AG09319 (cell line): ENCODE data around the gene ZBTB12.
"Not testable (repeated sequence)": the region's sequence is repeated elsewhere in the genome, so short reads cannot be mapped to it uniquely, and the experiment has no call there.

Experiments
- DNase-seq: peaks from one replicate; pipeline ENCODE4 v3.0.0-alpha.2; 2010; ENCODE audit warnings: low read depth; ENCODE audit errors: extremely low read depth
- TF ChIP-seq, protein P1 (sequence below): IDR thresholded peaks from 2 replicates; pipeline ENCODE4 v1.5.1; 2011; ENCODE audit warnings: low read depth, mild to moderate bottlenecking, inconsistent platforms, low read length, moderate library complexity

The ZBTB12 gene

DNA sequence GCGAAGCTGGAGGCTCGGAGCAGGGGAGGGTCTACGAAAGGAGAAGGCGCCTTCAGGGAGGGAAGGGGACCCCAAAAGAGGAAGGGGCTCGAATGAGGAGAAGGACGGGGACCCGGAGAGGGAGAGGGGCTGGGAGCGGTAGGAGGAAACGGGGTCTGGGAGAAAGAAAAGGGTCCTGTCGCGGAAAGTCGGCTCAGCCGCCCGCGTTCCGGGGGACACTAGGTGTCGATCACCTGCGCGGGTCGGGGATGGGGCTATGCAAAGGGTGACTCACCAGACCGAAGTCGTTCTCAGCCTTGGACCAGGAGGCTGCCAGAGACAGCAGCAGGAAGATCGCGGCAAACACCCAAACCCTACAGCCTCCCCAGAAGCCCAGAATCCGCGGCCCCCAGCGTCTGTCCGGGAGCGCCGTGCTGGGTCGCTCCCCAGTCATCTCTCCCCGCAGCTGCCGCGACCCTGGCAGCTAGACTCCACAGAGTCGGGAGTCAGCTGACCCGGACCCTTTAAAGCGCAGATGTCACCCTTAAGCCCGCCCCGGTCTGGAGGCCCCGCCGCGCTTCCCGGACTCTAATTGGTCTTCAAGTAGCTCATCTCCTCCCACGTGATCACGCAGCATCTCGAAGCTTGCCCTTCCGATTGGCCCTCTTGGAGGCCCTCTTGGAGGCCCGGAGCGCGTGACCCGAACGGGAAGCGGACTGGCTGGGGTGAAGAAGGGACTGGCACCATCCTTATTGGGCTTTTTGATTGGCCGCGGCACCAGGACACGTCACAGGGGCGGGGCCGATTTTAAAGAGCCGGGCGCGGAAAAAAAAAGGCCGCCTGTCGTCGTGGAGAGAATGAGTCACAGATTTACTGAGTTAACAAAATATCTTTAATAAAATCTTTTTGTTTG lies 39.3 kb downstream of the ZBTB12 start, which contains the start of gene NEU1:
Gene NEU1, minus strand, starts transcription at position 478 of the 892 bp plus-strand sequence. Its CDS starts 45 bp downstream, at position 433.
- TF ChIP-seq, protein P1, sequence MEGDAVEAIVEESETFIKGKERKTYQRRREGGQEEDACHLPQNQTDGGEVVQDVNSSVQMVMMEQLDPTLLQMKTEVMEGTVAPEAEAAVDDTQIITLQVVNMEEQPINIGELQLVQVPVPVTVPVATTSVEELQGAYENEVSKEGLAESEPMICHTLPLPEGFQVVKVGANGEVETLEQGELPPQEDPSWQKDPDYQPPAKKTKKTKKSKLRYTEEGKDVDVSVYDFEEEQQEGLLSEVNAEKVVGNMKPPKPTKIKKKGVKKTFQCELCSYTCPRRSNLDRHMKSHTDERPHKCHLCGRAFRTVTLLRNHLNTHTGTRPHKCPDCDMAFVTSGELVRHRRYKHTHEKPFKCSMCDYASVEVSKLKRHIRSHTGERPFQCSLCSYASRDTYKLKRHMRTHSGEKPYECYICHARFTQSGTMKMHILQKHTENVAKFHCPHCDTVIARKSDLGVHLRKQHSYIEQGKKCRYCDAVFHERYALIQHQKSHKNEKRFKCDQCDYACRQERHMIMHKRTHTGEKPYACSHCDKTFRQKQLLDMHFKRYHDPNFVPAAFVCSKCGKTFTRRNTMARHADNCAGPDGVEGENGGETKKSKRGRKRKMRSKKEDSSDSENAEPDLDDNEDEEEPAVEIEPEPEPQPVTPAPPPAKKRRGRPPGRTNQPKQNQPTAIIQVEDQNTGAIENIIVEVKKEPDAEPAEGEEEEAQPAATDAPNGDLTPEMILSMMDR, result no peak
- DNase-seq, result peak; percentile 100

DNA sequence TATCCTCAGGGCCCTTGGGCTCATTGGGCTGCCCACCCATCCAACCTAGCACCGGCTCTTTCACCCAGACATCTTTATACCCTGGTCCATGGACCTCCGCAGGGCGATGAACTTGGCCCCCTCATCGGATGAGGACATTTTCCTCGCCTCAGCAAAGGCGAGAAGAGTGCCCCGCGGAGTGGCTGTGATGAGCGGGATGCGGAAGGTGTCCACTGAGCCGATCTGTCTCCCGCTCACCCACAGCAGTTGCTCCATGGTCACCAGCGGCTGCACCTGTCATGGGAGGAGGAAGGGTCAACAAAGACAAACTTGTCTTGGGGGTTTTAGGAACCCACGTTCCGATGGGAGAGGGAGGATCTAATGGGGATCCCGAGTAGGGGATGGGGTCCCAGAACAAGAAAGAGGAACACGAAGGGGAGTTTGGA lies 40.0 kb downstream of the ZBTB12 start:
- DNase-seq, result no peak

DNA sequence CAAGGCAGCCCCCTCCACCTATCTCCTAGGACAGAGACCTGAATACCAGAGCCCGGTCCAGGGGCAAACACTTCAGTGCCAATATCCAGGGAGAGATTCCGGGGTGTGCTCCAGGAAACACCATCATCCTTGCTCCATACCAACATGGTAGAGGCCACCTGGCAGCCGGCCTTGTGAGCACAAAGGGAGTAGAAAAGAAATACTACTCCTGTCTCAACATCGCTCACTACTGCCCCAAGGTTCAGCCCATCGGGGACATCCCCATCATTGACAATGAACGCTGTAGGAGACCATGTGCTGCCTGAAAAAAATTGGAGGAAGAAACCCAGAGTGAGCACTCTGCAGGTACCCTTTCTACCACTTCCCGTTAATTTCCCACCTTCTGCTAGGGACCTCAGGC lies 40.7 kb downstream of the ZBTB12 start:
- TF ChIP-seq, protein P1, result no peak
- DNase-seq, result no peak

More for the DNA sequence above, 40.0 kb downstream of the ZBTB12 start:
- TF ChIP-seq, protein P1, result no peak

DNA sequence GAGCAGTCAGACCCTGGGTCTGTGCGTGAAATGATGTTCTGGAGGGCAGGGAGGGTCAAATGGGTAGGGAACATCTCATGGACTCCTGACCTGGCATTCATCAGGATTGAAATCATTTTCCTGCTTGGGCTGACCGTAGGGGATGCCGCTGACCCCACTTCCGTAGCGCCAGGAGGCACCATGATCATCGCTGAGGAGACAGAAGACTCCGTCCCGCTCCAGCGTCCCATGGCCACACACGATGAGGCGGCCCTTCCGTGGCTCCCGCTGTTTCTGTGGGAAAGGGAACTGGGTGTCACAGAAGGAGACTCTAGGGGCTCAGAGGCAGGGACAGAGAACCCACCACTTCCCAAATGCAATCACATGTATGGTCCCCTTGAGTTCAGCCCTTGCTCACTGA lies 41.5 kb downstream of the ZBTB12 start:
- TF ChIP-seq, protein P1, result no peak
- DNase-seq, result no peak

DNA sequence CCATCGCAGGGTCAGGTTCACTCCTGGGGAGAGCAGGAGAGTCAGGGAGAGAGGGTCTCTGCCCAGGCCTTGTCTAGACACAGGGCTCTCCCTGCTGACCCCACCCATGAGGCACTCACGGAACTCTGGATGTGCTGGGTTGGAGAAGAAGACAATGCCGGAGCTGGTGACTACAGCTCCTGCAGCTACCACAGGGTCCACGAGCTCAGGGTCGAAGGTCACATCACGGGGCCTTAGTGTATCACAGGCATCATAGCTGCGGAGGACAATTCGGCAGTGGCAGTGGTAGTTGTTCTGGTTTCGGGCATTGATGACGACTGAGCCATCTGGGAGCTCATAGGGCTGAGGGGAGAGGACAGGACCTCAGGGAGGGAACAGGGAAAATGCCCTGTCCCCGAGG lies 42.0 kb downstream of the ZBTB12 start:
- TF ChIP-seq, protein P1, result no peak
- DNase-seq, result no peak

DNA sequence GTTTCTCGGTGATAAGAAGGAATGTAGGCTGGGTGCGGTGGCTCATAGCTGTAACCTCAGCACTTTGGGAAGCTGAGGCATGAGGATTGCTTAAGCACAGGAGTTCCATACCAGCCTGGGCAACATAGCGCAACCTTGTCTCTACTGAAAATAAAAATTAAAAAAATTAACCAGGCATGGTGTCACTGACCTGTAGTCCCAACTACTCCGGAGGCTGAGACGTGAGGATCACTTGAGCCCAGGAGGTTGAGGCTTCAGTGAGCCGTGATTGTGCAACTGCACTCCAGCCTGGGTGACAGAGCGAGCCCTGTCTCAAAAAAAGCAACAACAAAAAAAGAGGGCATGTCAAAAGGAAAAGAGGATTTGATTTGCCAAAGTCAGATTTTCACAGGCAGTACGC lies 43.2 kb downstream of the ZBTB12 start:
- TF ChIP-seq, protein P1, result no peak
- no peak for DNase-seq

DNA sequence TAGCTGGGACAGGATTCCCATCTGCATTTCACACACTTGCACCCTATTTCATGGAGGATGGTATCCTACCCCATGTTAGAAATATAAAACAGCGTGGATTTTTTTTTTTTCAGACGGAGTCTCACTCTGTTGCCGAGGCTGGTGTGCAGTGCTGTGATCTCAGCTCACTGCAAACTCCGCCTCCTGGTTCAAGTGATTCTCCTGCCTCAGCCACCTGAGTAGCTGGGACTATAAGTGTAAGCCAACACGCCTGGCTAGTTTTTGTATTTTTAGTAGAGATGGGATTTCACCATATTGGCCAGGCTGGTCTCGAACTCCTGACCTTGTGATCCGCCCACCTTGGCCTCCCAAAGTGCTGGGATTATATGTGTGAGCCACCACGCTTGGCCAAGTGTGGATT lies 44.1 kb downstream of the ZBTB12 start:
- DNase-seq, result not testable (repeated sequence)

DNA sequence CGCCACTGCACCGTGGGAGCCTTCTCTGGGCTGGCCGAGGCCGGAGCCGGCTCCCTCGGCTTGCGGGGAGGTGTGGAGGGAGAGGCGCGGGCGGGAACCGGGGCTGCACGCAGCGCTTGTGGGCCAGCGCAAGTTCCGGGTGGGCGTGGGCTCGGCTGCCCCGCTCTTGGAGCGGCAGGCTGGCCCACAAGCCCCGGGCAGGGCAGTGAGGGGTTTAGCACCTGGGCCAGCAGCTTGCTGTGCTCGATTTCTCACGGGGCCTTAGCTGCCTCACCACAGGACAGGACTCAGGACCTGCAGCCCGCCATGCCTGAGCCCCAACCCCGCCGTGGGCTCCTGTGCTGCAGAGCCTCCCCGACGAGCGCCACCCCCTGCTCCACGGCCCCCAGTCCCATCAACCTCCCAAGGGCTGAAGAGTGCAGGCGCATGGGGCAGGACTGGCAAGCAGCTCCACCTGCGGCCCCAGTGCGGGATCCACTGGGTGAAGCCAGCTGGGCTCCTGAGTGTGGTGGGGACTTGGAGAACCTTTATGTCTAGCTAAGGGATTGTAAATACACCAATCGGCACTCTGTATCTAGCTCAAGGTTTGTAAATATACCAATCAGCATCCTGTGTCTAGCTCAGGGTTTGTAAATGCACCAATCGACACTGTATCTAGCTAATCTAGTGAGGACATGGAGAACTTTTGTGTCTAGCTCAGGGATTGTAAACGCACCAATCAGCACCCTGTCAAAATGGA lies 49.7 kb downstream of the ZBTB12 start:
- not testable (repeated sequence) for DNase-seq
